IgD-negative memory B cell (primary cell): Measurements from ENCODE around the gene RAPGEF1. TPM values are rescaled to one million over a fixed set of nuclear protein-coding genes. Genes with fewer than 3 reads are reported as not detected.

Experiments used
- H3K27ac Mint-ChIP-seq, 3 donors: one replicate each; pipeline ENCODE4 v1.8.0; 2020 to 2022; ENCODE audit warnings: mild to moderate bottlenecking in 3 of 3, mixed read lengths in 3 of 3, moderate library complexity in 1 of 3
- H3K27me3 Mint-ChIP-seq: one replicate; pipeline ENCODE4 v1.8.0; 2021; ENCODE audit warnings: mixed read lengths
- H3K36me3 Mint-ChIP-seq: one replicate; pipeline ENCODE4 v1.8.0; 2020; ENCODE audit warnings: mild to moderate bottlenecking, mixed read lengths
- H3K4me1 Mint-ChIP-seq, 3 donors: one replicate each; pipeline ENCODE4 v1.8.0; 2020 to 2022; ENCODE audit warnings: mixed read lengths in 3 of 3, mild to moderate bottlenecking in 1 of 3
- H3K4me3 Mint-ChIP-seq, 4 donors: one replicate each; pipeline ENCODE4 v1.8.0; 2020 to 2022; ENCODE audit warnings: mild to moderate bottlenecking in 4 of 4, mixed read lengths in 4 of 4, moderate library complexity in 3 of 4
- H3K9me3 Mint-ChIP-seq, 3 donors: one replicate each; pipeline ENCODE4 v1.8.0; 2020 to 2021; ENCODE audit warnings: mixed read lengths in 3 of 3, mild to moderate bottlenecking in 1 of 3
- polyA plus RNA-seq: library from polyadenylated mRNA; unstranded; fragments of 300-500 nt; fragmentation: Illumina TruSeq; gene quantifications from one replicate; pipeline ENCODE4 v1.2.3, GENCODE V29; 2021

The RAPGEF1 gene
- polyA plus RNA-seq, 1 donor from 2014 or later: 40.8 TPM

DNA sequence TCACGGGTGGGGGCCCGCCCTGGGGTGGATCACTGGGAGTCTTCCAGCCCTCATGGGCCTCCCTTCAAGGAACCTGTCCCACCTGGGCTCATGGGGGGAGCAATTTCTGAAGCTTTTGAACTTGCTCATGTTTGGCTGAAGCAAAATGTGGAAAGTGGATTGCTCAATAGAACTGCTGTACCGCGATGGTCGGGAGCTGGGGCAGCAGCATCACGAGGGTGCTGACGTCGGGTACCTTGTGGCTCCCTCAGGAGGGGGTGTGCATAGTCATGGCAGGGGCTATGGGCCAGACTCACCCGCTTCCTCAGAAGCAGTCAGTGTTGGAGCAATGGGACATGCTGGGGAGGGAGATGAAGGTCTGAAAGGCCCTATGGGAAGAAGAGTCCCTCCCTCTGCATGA lies 136.7 kb downstream of the RAPGEF1 start:
- Mint-ChIP-seq H3K9me3 (no peaks in the 10 kb centered on the region), H3K27ac (no peak overlapping the region), H3K36me3 (no peaks in the 10 kb centered on the region), H3K4me1 (peaks cover 0 to 9% (median 6%) of the 10 kb centered on the region in 3 donors), H3K27me3 (no peaks in the 10 kb centered on the region), H3K4me3 (no peak overlapping the region)

DNA sequence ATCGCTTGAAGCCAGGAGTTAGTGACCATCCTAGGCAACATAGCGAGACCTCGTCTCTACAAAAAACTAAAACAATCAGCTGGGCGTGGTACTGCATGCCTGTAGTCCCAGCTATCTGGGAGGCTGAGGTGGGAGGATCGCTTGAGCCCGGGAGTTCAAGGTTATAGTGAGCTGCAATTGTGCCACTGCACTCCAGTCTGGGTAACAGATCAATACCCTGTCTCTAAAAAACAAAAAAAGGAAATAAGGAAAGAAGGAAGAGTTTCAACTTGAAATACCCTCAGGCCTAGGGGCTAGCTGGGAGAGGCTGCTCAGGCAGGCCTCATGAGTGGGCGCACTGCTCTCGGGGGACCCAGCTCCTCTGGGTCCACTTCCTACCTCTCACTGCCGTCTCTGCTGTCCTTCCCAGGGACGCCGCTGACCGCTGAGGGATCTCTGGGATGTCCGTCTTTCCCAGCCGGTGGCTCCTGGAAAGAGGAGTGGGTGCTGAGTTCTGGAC lies 138.1 kb downstream of the RAPGEF1 start:
- Mint-ChIP-seq H3K4me1 (peaks cover 2 to 5% (median 2%) of the 10 kb centered on the region in 3 donors), H3K36me3 (no peaks in the 10 kb centered on the region), H3K27ac (peak overlapping the region in 2 of 3 donors; percentile 64 to 90), H3K27me3 (no peaks in the 10 kb centered on the region), H3K4me3 (no peak overlapping the region), H3K9me3 (no peaks in the 10 kb centered on the region)

DNA sequence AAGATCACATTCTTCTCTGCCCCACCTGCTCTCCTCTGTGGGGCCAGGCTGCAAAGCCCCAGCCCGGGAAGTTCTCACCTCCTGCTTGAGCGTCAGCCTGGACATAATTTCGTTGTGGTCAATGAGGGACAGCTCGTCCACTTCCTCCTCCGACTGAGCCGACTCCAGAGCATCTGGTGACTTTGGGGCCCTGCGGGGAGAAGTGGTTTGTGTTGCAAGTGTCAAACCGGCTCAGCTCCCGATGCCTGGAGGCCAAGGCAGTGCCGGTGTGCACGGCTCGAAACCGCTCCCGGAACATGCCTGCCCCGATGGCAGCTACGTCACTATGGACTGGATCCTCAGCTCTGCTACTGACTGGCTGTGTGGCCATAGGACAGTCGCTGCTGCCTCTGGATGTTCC lies 141.8 kb downstream of the RAPGEF1 start:
- Mint-ChIP-seq H3K4me3 (no peak overlapping the region), H3K27me3 (no peaks in the 10 kb centered on the region), H3K27ac (peak overlapping the region in 1 of 3 donors; percentile 23), H3K4me1 (peaks cover 0 to 2% (median 2%) of the 10 kb centered on the region in 3 donors), H3K9me3 (no peaks in the 10 kb centered on the region), H3K36me3 (no peaks in the 10 kb centered on the region)

DNA sequence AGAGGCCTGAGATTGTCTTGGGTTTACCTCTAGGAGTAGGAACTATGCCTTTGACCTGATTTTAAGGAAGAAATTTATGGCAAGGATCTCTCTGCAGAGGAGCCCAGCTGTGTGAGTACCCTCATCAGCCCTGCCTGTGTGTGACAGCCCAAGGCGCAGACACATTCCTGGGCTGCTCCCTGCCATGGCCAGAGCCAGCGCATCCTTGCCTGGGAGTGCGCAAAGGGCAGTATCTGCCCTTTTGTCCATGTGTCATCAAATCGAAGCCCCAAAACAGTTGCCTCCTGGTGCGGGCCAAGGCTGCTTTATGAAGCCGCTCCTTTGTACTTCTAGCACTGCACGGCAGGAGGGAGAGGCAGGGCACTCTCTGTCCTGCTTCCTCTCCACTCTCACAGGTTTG lies 142.6 kb downstream of the RAPGEF1 start:
- Mint-ChIP-seq H3K27me3 (no peaks in the 10 kb centered on the region), H3K4me1 (peaks cover 0 to 2% (median 2%) of the 10 kb centered on the region in 3 donors), H3K9me3 (no peaks in the 10 kb centered on the region), H3K4me3 (no peak overlapping the region), H3K36me3 (no peaks in the 10 kb centered on the region), H3K27ac (peak overlapping the region in 1 of 3 donors; percentile 10)

DNA sequence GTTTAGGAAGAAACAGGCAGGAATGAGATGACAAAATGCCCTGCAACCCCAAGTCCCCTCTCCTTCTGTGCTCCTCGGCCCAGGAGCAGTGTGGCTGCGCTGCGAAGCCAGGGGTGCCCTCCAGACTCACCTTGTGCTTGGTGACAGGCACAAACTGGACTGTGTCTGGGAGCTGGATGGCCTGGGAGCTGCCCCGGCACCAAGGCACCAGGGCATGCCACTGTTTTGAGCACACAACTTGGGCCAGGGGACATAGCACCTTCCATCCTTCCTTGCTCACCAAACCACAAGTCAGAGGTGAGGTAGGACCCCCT lies 143.5 kb downstream of the RAPGEF1 start:
- Mint-ChIP-seq H3K9me3 (no peaks in the 10 kb centered on the region), H3K4me3 (no peak overlapping the region), H3K27ac (peak overlapping the region in 1 of 3 donors; percentile 32), H3K27me3 (no peaks in the 10 kb centered on the region), H3K36me3 (no peaks in the 10 kb centered on the region), H3K4me1 (peaks cover under 1 to 4% (median 2%) of the 10 kb centered on the region in 3 donors)

DNA sequence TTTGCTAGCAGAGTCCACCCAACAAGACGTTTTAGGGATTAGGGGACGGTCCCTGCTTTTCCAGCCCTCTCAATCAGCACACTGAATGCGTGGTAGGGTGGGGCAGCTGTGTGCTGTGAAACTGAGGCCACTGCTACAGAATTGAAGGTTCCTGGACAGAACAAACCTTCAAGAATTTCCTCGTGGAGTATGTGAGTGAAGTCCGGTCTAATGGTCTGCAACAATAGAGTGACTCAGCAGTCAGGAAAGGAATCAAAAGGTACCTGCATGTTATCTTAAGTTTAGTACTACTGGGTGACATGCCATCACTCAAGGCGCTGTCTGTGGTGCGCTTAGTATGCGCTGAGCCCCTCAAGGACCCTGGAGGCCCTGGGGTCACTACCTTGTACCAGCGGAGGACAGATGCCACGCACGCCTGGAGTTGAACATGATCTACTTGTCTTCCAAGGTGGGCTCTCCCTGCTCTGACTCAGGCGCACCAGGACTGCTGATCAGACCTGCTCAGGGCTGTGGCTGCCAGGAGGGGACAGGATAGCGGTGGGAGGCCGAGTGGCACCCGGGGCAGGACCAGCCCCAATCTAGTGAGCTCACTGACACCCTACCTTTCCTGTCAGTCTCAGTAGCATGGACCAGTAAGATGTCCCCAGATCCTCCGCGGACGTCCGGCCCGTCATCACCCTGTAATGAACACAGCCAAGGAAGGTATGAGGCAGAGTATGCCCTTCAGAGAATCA lies 144.0 kb downstream of the RAPGEF1 start:
- Mint-ChIP-seq H3K36me3 (no peaks in the 10 kb centered on the region), H3K4me3 (no peak overlapping the region), H3K4me1 (peaks cover 5 to 6% (median 6%) of the 10 kb centered on the region in 3 donors), H3K27ac (peak overlapping the region in 1 of 3 donors; percentile 67), H3K27me3 (no peaks in the 10 kb centered on the region), H3K9me3 (no peaks in the 10 kb centered on the region)

DNA sequence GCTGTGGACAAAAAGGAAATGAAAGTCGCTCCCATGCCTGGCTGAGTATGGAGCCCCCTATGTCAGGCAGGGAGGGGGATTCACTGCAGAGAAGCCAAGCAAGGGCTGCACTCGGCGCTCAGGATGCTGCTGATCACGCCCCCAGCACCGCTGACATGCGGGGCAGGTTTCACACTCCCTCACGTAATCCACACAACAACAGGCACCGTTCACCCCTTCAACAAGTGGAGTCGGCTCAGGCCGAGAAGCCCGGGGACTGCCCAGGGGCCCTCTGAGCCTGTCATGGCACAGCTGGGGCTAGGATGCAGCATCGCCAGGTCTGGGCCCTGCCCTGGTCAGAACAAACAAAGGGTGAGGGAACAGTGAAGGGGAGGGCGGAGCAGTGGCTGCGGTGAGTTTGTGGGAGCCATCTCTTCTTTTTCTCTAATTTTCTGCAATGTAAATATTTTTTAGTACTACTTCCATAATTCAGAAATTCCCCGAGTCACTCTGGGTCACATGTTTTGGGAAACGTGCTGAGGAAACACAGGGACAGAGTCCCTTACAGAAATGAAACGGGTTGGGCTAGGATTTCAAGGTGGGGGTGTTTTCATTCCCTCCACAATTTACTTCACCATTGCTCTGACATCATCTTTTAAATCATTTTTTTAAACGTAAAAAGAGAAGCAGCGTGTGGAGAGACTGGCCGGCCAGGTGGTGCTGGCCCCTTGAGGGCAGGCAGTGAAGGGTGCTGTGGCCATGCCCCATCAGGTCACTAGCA lies 144.8 kb downstream of the RAPGEF1 start:
- H3K27me3 Mint-ChIP-seq: no peaks in the 10 kb centered on the region
- peaks cover 6 to 10% (median 10%) of the 10 kb centered on the region in 3 donors for H3K4me1 Mint-ChIP-seq
- peak overlapping the region; percentile 59 to 71 (median 67) for H3K27ac Mint-ChIP-seq
- H3K4me3 Mint-ChIP-seq: no peak overlapping the region
- no peaks in the 10 kb centered on the region for H3K36me3 Mint-ChIP-seq
- H3K9me3 Mint-ChIP-seq: no peaks in the 10 kb centered on the region

DNA sequence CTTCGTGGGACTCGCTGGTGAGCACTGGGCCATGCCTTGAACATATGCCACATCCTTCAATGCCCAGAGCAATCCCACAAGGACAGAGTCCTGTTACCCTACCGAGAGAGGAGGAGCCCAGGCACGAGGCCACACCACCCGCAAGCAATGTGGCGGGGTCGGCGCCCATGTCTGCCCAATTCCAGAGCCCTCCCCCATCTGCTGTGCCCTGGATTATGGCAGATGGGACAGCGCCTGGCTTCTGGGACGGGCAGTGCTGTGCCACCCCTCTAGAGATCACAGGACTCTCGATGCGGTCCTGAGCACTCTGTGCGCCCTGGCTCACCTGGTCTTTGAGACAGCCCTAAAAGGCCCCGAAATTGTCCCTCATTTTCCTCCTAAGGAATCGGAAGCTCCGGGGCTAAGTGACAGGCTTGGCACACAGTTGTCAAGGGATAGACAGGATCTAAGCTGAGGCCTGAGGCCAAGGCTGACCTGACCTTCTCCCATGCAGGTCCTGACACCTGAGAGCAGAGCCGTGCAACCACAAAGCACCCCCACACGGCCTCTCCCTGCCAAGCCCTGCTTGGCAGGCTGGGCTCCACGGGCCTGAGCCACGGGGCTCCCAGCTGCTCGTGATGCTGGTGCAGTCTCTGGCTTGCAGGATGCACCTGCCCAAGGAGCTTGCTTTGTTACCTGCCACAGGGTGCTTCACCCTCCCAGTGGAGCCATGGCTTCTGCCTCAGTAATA lies 145.8 kb downstream of the RAPGEF1 start:
- Mint-ChIP-seq H3K27me3 (no peaks in the 10 kb centered on the region), H3K36me3 (no peaks in the 10 kb centered on the region), H3K4me1 (peaks cover 6 to 10% (median 10%) of the 10 kb centered on the region in 3 donors), H3K4me3 (peak overlapping the region in 1 of 4 donors; percentile 7), H3K9me3 (no peaks in the 10 kb centered on the region), H3K27ac (peak overlapping the region in 2 of 3 donors; percentile 32 to 59)

DNA sequence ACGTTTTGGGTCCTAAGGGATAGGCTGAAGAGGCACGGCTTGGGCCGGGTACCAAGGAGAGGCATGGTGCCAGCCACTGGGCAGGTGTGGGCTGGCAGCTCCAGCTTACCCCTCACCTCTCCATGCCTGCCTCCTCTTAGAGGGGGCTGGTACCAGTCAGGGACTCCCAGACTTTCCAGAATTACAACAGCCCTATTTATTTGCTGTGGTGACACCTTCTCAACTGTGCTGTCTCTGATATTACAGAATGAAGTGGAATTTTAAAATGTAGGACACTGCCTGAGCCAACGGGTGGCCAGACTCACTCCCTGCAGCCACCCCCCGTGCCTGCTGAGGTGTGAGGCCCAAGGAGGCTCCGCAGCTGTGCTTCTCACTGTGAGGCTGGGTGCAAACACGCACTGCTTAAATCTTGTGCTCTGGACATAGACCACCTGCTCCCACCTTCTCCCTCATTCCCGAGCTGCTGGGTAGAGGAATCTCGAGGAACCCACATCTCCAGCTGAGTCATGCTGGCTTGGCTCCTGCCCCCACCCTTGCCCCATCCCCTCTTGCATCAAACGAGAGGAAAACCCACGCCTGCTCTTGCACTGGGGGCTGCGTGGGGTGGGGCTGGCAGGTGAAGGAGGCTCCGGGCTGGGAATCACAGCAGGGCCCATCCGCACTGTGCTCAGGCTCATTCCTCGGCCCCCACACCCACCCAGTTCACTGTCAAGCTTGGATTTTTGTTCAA lies 146.6 kb downstream of the RAPGEF1 start:
- H3K4me3 Mint-ChIP-seq: peak overlapping the region in 1 of 4 donors; percentile 7
- H3K27me3 Mint-ChIP-seq: no peaks in the 10 kb centered on the region
- H3K27ac Mint-ChIP-seq: no peak overlapping the region

DNA sequence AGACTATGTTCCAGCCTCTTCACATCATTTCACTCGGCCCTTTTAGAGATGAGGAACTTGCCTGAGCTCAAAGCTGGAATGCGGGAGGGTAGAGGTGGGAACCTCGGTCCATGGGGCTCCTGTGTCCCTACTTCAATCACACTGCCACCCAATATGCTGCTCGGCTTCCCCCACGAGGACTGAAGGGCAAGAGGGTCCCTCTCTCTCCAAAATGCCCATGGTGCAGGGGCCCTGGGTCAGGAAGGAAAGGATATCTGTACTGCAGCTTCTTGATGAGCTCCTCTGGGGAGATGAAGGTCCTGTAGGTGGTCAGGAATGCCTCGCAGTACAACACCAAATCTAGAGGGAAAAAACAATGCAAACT lies 148.0 kb downstream of the RAPGEF1 start:
- Mint-ChIP-seq H3K4me3 (peak overlapping the region in 1 of 4 donors; percentile 66), H3K27ac (peak overlapping the region; percentile 80 to 93 (median 92)), H3K27me3 (no peaks in the 10 kb centered on the region), H3K4me1 (peaks cover 9 to 15% (median 10%) of the 10 kb centered on the region in 3 donors), H3K9me3 (no peaks in the 10 kb centered on the region), H3K36me3 (no peaks in the 10 kb centered on the region)

More for the DNA sequence above, 146.6 kb downstream of the RAPGEF1 start:
- no peaks in the 10 kb centered on the region for H3K9me3 Mint-ChIP-seq
- H3K4me1 Mint-ChIP-seq: peaks cover 6 to 10% (median 10%) of the 10 kb centered on the region in 3 donors
- no peaks in the 10 kb centered on the region for H3K36me3 Mint-ChIP-seq

DNA sequence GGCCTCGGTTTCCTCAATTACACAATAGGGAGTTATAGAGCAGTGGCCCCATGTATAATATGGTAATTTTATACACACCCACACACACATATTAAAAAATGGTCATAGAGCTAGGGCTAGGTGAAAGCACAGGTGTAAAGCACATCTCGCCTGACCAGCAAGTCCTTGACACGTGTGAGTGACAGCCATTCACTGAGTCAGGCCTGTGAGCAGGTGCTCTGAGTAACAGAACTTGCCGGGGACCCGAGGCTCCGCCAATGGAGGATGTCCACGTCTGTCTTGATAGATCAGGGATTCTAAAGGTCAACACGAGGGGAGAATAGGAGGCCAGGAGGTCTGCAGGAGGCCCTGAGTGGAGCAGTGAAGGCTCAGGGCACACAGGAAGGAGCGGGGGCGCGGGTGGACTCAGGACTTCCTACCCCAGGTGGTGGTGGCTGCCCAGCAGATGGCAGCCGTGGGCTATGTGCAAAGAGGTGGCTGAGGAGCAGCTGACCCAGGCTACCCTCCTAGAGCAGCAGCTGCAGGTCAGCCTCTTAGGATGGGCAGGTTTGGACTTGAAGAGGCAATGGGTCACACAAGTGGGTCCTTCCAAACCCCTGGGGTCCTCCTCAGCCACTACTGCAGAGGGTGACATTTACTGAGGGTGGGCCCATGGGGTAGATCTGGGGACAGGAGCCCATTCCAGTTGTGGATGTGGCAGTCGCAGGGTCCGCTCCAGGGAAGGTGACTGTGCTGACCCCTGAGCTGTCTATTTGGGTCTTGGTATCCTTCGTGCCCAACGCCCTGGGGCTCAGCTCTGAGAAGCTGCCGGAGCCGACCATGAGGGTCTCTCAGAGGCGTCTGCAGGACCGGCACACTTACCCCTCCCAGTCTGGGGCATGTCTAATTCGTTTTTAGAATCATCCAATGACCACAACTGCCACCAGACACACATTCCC lies 148.7 kb downstream of the RAPGEF1 start:
- H3K4me3 Mint-ChIP-seq: peak overlapping the region in 1 of 4 donors; percentile 54
- H3K36me3 Mint-ChIP-seq: no peaks in the 10 kb centered on the region
- H3K27ac Mint-ChIP-seq: peak overlapping the region; percentile 80 to 93 (median 92)
- no peaks in the 10 kb centered on the region for H3K27me3 Mint-ChIP-seq
- no peaks in the 10 kb centered on the region for H3K9me3 Mint-ChIP-seq
- peaks cover 10 to 15% (median 11%) of the 10 kb centered on the region in 3 donors for H3K4me1 Mint-ChIP-seq

DNA sequence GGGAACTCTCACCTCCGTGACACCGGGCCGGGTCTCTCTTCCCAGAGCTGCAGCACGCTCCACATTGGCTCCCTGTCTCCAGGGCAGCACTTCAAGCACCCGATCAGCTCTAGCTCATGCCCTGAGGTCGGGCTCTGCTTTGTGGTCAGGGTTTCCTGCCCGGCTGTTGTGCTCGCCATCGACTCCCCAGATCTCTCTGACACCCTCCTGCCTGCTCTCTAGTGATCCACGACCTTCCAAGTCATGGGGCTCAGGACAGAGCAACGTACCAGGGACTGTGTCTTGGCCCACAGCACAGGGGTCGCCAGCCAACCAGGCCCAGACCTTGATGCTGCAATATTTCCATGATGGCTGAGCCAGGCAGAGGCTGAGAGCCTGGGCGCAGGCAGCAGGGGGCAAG lies 149.4 kb downstream of the RAPGEF1 start:
- H3K27ac Mint-ChIP-seq: peak overlapping the region; percentile 59 to 93 (median 92)
- H3K9me3 Mint-ChIP-seq: no peaks in the 10 kb centered on the region
- H3K4me3 Mint-ChIP-seq: peak overlapping the region in 2 of 4 donors; percentile 37 to 54
- no peaks in the 10 kb centered on the region for H3K27me3 Mint-ChIP-seq
- peaks cover 13 to 18% (median 14%) of the 10 kb centered on the region in 3 donors for H3K4me1 Mint-ChIP-seq
- H3K36me3 Mint-ChIP-seq: no peaks in the 10 kb centered on the region

DNA sequence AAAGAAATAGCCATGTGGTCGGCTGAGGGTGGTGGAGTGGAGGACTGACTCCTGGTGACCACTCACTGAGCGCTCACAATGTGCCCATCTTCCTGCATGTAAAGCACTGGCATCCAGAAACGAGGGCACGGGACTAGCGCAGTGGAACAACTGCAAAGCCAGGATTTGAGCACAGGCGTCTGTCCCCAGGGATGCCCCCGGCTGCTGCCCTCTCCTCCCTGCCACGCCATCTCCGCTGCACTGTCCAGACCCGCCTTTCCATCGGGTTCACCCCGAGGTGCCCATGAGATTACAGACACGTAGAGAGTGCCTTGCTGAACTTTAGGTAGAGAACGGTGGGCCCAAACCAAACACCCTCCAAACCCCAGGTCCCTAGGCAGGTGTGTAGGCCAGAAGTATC lies 149.9 kb downstream of the RAPGEF1 start:
- H3K27ac Mint-ChIP-seq: peak overlapping the region; percentile 35 to 92 (median 59)
- no peaks in the 10 kb centered on the region for H3K36me3 Mint-ChIP-seq
- no peaks in the 10 kb centered on the region for H3K27me3 Mint-ChIP-seq
- no peaks in the 10 kb centered on the region for H3K9me3 Mint-ChIP-seq
- H3K4me1 Mint-ChIP-seq: peaks cover 17 to 21% (median 18%) of the 10 kb centered on the region in 3 donors
- no peak overlapping the region for H3K4me3 Mint-ChIP-seq
